ENCODE results near the gene ALX1.
A peak's percentile ranks its signal among the peaks of the same experiment; 100 is the strongest.
"Not testable (repeated sequence)": the region's sequence is repeated elsewhere in the genome, so short reads cannot be mapped to it uniquely, and the experiment has no call there.

Gene ALX1

GRCh38 chr12:85310456-85311076 is 30.5 kb downstream of the ALX1 start:
- in situ Hi-C loops (cut with MboI; ENCODE audit: low sequenced_read_pairs, unreplicated experiment), result no loop called here
- TF ChIP-seq, protein P1, sequence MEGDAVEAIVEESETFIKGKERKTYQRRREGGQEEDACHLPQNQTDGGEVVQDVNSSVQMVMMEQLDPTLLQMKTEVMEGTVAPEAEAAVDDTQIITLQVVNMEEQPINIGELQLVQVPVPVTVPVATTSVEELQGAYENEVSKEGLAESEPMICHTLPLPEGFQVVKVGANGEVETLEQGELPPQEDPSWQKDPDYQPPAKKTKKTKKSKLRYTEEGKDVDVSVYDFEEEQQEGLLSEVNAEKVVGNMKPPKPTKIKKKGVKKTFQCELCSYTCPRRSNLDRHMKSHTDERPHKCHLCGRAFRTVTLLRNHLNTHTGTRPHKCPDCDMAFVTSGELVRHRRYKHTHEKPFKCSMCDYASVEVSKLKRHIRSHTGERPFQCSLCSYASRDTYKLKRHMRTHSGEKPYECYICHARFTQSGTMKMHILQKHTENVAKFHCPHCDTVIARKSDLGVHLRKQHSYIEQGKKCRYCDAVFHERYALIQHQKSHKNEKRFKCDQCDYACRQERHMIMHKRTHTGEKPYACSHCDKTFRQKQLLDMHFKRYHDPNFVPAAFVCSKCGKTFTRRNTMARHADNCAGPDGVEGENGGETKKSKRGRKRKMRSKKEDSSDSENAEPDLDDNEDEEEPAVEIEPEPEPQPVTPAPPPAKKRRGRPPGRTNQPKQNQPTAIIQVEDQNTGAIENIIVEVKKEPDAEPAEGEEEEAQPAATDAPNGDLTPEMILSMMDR (IDR thresholded peaks at IDR 0.05; ENCODE audit: borderline replicate concordance, control extremely low read depth, extremely low read depth, insufficient read depth, missing control alignments), result no peak
- DNase-seq (ENCODE audit: low spot score), result no peak

- DNase-seq (ENCODE audit: low spot score); in situ Hi-C loops (cut with MboI; ENCODE audit: low sequenced_read_pairs, unreplicated experiment): not testable (repeated sequence)
Measured at GRCh38 chr12:85317866-85318636, 38.0 kb downstream of the ALX1 start.

- peak; percentile 15 for DNase-seq (ENCODE audit: low spot score)
- in situ Hi-C loops (cut with MboI; ENCODE audit: low sequenced_read_pairs, unreplicated experiment), result no loop called here
Measured at GRCh38 chr12:85322715-85323114, 42.7 kb downstream of the ALX1 start.

GRCh38 chr12:85325442-85325841 is 45.4 kb downstream of the ALX1 start:
- in situ Hi-C loops (cut with MboI; ENCODE audit: low sequenced_read_pairs, unreplicated experiment), result no loop called here
- DNase-seq (ENCODE audit: low spot score), result no peak
- TF ChIP-seq, protein P1 (IDR thresholded peaks at IDR 0.05; ENCODE audit: borderline replicate concordance, control extremely low read depth, extremely low read depth, insufficient read depth, missing control alignments), result no peak

More at GRCh38 chr12:85322715-85323114, 42.7 kb downstream of the ALX1 start:
- TF ChIP-seq, protein P1 (IDR thresholded peaks at IDR 0.05; ENCODE audit: borderline replicate concordance, control extremely low read depth, extremely low read depth, insufficient read depth, missing control alignments), result no peak

DNA sequence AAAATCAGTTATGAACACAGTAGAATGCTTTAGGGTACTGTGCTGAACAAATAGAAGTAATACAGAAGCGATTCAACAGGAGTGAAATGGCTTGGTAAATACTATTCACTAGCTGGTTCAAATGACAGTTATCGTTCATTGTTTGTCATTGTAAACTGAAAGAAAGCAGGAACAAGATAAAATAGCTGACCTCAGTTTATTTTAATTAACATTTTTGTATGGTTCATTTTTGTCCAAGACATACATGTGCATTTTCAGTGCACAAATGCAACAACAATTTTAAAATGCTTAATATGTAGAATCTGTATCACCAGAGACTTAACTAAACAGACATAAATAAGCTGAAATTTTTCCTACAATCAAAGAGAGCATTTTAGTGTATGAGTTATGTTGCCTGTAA is 49.9 kb downstream of the ALX1 start:
- no peak for DNase-seq (ENCODE audit: low spot score)
- TF ChIP-seq, protein P1 (IDR thresholded peaks at IDR 0.05; ENCODE audit: borderline replicate concordance, control extremely low read depth, extremely low read depth, insufficient read depth, missing control alignments), result no peak
- in situ Hi-C loops (cut with MboI; ENCODE audit: low sequenced_read_pairs, unreplicated experiment), result no loop called here

DNA sequence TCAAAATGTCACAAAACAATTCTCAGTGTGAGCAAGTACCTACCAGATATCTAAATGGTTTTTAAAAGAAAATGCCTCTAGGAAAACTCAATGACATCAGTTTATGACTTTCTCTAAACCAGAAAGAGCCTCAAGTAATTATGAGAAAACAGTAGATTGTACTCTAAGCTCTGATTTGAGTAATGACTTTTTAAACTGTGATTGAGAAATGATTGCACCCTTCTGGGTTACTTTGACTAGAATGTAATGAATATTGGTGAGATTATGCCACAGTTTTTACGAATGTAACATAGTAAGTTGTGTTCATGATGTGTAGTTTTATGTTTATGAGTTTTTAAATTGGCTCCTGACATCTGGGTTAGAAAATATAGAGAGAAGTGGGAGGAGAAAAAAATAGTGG is 68.8 kb downstream of the ALX1 start:
- in situ Hi-C loops (cut with MboI; ENCODE audit: low sequenced_read_pairs, unreplicated experiment), result no loop called here

More for the DNA sequence above, 68.8 kb downstream of the ALX1 start:
- DNase-seq (ENCODE audit: low spot score), result no peak
- TF ChIP-seq, protein P1 (IDR thresholded peaks at IDR 0.05; ENCODE audit: borderline replicate concordance, control extremely low read depth, extremely low read depth, insufficient read depth, missing control alignments), result no peak

All from GM13976 (cell line).